Fibroblast of pulmonary artery (primary cell): ENCODE results near the gene GRIN2A.

Experiments
- DNase-seq: peaks from one replicate; pipeline ENCODE4 v3.0.0-alpha.2; 2010; ENCODE audit warnings: low read depth
- H3K4me3 ChIP-seq: replicated peaks from 2 replicates; pipeline ENCODE4 v1.5.1; 2011; ENCODE audit warnings: low read depth, mild to moderate bottlenecking, control low read depth, low read length, moderate library complexity
- TF ChIP-seq, protein P1 (sequence below): IDR thresholded peaks from 2 replicates; pipeline ENCODE4 v1.5.1; 2011; ENCODE audit warnings: mild to moderate bottlenecking, control low read depth, low read length, inconsistent platforms; ENCODE audit errors: missing control alignments

GRIN2A gene

GRCh38 chr16:9805109-9805508, 377.1 kb downstream of the GRIN2A start:
- TF ChIP-seq, protein P1, sequence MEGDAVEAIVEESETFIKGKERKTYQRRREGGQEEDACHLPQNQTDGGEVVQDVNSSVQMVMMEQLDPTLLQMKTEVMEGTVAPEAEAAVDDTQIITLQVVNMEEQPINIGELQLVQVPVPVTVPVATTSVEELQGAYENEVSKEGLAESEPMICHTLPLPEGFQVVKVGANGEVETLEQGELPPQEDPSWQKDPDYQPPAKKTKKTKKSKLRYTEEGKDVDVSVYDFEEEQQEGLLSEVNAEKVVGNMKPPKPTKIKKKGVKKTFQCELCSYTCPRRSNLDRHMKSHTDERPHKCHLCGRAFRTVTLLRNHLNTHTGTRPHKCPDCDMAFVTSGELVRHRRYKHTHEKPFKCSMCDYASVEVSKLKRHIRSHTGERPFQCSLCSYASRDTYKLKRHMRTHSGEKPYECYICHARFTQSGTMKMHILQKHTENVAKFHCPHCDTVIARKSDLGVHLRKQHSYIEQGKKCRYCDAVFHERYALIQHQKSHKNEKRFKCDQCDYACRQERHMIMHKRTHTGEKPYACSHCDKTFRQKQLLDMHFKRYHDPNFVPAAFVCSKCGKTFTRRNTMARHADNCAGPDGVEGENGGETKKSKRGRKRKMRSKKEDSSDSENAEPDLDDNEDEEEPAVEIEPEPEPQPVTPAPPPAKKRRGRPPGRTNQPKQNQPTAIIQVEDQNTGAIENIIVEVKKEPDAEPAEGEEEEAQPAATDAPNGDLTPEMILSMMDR: no peak
- DNase-seq: no peak
- H3K4me3 ChIP-seq: no peak overlapping the region

DNA sequence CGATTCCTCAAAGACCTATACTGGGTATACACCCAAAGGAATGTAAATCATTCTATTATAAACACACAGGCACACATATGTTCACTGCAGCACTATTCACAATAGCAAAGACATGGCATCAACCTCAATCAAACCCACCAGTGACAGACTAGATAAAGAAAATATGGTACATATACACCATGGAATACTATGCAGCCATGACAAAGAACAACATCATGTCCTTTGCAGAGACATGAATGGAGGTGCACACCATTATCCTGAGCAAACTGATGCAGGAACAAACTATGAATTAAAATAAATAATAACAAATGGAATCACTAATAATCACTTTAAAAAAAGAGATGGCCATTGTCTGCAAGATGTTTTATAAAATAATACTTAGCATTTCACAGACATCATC, 380.1 kb downstream of the GRIN2A start:
- TF ChIP-seq, protein P1: no peak
- H3K4me3 ChIP-seq: no peak overlapping the region
- DNase-seq: no peak

GRCh38 chr16:9801651-9802050, 380.6 kb downstream of the GRIN2A start:
- TF ChIP-seq, protein P1: no peak
- no peak overlapping the region for H3K4me3 ChIP-seq
- DNase-seq: no peak

- DNase-seq: no peak
- H3K4me3 ChIP-seq: no peak overlapping the region
- TF ChIP-seq, protein P1: no peak
Measured at GRCh38 chr16:9800186-9800738, 382.0 kb downstream of the GRIN2A start.

GRCh38 chr16:9798952-9799580, 383.2 kb downstream of the GRIN2A start:
- TF ChIP-seq, protein P1: no peak

DNA sequence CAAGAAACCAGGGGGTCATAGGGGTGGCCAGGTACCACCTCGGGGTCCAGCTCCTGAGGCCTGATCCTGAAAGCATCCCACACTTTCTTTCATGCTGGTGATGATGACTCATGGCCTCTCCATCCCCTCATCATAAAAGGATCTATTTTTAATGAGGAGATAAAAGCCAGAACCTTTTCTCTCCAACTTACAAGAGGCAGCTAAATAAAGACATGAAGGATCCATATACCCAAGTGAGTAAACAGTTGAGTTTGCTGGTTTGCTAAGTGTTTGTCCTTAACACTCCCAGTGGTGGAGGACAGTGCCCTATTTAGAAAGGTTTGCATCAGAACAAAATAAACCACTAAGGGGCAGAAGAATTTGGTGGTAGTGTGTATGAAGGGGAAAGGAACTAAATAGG, 383.8 kb downstream of the GRIN2A start:
- no peak overlapping the region for H3K4me3 ChIP-seq
- DNase-seq: no peak
- TF ChIP-seq, protein P1: no peak

More at GRCh38 chr16:9798952-9799580, 383.2 kb downstream of the GRIN2A start:
- no peak for DNase-seq
- no peak overlapping the region for H3K4me3 ChIP-seq

DNA sequence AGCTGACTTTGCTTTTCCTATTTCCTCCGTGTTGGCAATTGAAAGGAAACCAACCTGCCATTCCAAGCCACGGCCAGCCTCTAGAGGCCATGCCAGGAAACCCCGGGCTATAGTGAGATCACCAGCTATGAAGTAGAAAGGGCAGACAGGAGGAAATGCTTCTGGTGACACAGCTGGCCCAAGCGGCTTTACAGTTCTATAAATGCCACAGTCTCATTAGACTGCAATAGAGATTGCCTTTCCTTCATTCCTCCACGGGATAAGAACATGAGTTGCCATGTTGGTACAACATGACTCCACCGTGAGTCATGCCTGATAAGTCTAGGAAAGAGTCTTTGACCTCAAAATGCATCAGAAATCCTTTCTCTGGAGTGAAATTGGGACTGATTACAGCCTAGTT, 384.9 kb downstream of the GRIN2A start:
- peak; percentile 27 for DNase-seq
- TF ChIP-seq, protein P1: no peak
- no peak overlapping the region for H3K4me3 ChIP-seq
